Duodenal mucosa (tissue), 2 donors: Measurements from ENCODE around the gene NOS1AP.

Source experiments
- H3K27ac ChIP-seq: one replicate; pipeline ENCODE4 v1.7.0; 2013; ENCODE audit warnings: low read depth, low read length
- H3K27me3 ChIP-seq, 2 donors: one replicate each; pipeline ENCODE4 v1.7.0; 2013; ENCODE audit warnings: low read length in 2 of 2, control low read depth in 1 of 2; ENCODE audit not compliant: insufficient read depth in 2 of 2, control insufficient read depth in 1 of 2
- H3K36me3 ChIP-seq, 2 donors: one replicate each; pipeline ENCODE4 v1.7.0; 2013; ENCODE audit warnings: low read length in 2 of 2, control low read depth in 1 of 2; ENCODE audit not compliant: insufficient read depth in 2 of 2, control insufficient read depth in 1 of 2
- H3K4me1 ChIP-seq, 2 donors: one replicate each; pipeline ENCODE4 v1.7.0; 2013; ENCODE audit warnings: low read length in 2 of 2, control low read depth in 1 of 2; ENCODE audit not compliant: insufficient read depth in 2 of 2, control insufficient read depth in 1 of 2
- H3K4me3 ChIP-seq, 2 donors: one replicate each; pipeline ENCODE4 v1.7.0; 2013; ENCODE audit warnings: low read length in 2 of 2, low read depth in 1 of 2
- H3K9ac ChIP-seq, 2 donors: one replicate each; pipeline ENCODE4 v1.7.0; 2013; ENCODE audit warnings: low read length in 2 of 2, low read depth in 1 of 2
- H3K9me3 ChIP-seq, 2 donors: one replicate each; pipeline ENCODE4 v1.7.0; 2013; ENCODE audit warnings: low read length in 2 of 2, control low read depth in 1 of 2; ENCODE audit not compliant: control insufficient read depth in 1 of 2

Gene NOS1AP

GRCh38 chr1:162131400-162132321 is 62.2 kb downstream of the NOS1AP start:
- H3K27me3 ChIP-seq: no peaks in the 10 kb centered on the region
- H3K4me3 ChIP-seq: no peak overlapping the region
- H3K9me3 ChIP-seq: no peaks in the 10 kb centered on the region
- H3K27ac ChIP-seq: no peak overlapping the region
- H3K4me1 ChIP-seq: peaks cover 16 to 21% of the 10 kb centered on the region in 2 donors
- no peak overlapping the region for H3K9ac ChIP-seq
- no peaks in the 10 kb centered on the region for H3K36me3 ChIP-seq

- no peak overlapping the region for H3K9ac ChIP-seq
- peaks cover 16 to 27% of the 10 kb centered on the region in 2 donors for H3K4me1 ChIP-seq
- H3K9me3 ChIP-seq: no peaks in the 10 kb centered on the region
- no peak overlapping the region for H3K4me3 ChIP-seq
- H3K36me3 ChIP-seq: no peaks in the 10 kb centered on the region
- H3K27me3 ChIP-seq: no peaks in the 10 kb centered on the region
- no peak overlapping the region for H3K27ac ChIP-seq
These were observed 64.1 kb downstream of the NOS1AP start for GRCh38 chr1:162133566-162133965.

DNA sequence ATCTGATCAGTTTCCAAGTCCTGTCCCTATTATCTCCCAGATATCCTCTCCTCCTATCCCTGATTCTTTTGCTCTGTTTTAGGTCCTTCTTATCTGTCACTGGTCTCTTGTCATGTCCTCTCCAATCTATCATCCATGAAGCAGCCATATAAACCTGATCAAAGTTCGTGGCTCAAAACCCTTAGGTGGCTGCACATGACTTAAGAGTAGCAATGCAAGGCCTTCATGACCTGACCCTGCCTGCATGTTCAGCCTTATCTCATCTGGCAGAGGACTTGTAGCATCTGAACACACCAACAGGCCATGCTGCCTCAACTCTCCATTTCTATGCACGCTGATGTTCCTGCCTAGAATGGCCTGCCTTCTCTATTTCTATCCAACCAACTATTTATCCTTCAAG is 65.2 kb downstream of the NOS1AP start:
- no peak overlapping the region for H3K4me3 ChIP-seq
- no peaks in the 10 kb centered on the region for H3K9me3 ChIP-seq
- H3K9ac ChIP-seq: no peak overlapping the region
- H3K4me1 ChIP-seq: peaks cover 16 to 27% of the 10 kb centered on the region in 2 donors
- H3K36me3 ChIP-seq: no peaks in the 10 kb centered on the region
- no peak overlapping the region for H3K27ac ChIP-seq
- H3K27me3 ChIP-seq: no peaks in the 10 kb centered on the region

GRCh38 chr1:162135271-162135775 is 65.8 kb downstream of the NOS1AP start:
- Histone ChIP-seq H3K27me3 (no peaks in the 10 kb centered on the region), H3K36me3 (no peaks in the 10 kb centered on the region), H3K27ac (no peak overlapping the region), H3K4me1 (peaks cover 16 to 27% of the 10 kb centered on the region in 2 donors), H3K9ac (no peak overlapping the region), H3K9me3 (no peaks in the 10 kb centered on the region), H3K4me3 (no peak overlapping the region)

GRCh38 chr1:162136760-162137159 is 67.3 kb downstream of the NOS1AP start:
- Histone ChIP-seq H3K36me3 (no peaks in the 10 kb centered on the region), H3K9me3 (no peaks in the 10 kb centered on the region), H3K4me1 (peaks cover 10 to 17% of the 10 kb centered on the region in 2 donors), H3K4me3 (no peak overlapping the region), H3K9ac (no peak overlapping the region), H3K27me3 (no peaks in the 10 kb centered on the region), H3K27ac (no peak overlapping the region)

DNA sequence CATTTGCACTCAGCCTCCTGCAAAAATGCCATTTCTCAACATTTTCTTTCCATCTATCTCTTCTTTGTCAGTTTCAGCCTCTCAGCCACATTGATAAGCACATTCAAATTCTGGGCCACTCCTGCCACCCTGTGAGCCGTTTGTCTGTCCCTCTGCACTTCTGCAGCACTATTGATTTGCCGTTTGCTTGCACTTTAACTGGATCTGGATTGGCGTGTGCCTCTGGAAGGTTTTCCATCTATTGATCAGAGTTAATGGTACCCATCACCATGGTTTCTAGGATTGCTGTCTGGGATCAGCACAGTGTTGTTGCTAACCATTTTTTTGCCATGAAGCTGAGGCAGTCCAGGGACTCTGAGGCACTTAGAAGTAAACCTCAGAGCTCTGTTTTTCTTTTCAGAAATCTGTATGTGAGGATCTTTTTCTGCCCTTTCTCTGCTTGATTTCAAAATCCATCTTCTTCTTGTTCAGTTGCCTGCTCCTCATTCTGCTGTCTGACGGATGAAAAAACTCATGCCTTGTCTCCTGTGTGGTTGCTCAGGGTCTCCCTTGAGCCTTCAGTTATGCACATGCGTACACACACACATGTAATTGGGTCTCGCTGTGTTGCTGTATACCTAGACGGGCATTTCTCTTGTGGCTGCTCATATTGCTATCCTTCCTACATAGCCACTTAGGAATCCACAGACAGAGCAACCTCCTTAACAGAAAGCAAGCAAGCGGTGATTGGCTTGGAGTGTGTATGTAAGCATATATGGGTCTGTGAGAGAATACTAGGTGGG is 67.9 kb downstream of the NOS1AP start:
- no peak overlapping the region for H3K4me3 ChIP-seq
- H3K27me3 ChIP-seq: no peaks in the 10 kb centered on the region
- no peaks in the 10 kb centered on the region for H3K9me3 ChIP-seq
- no peaks in the 10 kb centered on the region for H3K36me3 ChIP-seq
- H3K9ac ChIP-seq: no peak overlapping the region
- H3K27ac ChIP-seq: no peak overlapping the region
- peaks cover 4 to 11% of the 10 kb centered on the region in 2 donors for H3K4me1 ChIP-seq

DNA sequence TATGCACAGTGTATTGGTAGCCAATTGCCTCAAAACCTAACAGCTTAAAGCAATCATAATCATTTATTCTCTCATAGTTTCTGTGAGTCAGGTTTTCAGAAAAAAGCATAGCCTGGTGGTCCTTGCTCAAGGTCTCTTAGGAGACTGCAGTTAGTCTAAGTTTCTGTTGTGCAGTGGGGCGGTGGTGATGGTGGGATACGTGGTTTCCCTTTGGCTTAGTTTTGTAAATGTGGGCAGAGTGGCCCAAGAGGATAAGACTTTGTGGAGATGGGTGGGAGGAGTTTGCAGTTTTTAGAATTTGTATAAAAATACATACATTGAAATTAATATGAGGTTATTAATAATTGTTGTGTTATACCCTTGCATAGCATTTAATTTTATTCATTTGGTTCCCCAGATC is 68.6 kb downstream of the NOS1AP start:
- H3K27me3 ChIP-seq: no peaks in the 10 kb centered on the region
- no peak overlapping the region for H3K9ac ChIP-seq
- H3K9me3 ChIP-seq: no peaks in the 10 kb centered on the region
- no peak overlapping the region for H3K27ac ChIP-seq
- H3K4me1 ChIP-seq: peaks cover 0 to 9% of the 10 kb centered on the region in 2 donors
- no peaks in the 10 kb centered on the region for H3K36me3 ChIP-seq
- H3K4me3 ChIP-seq: no peak overlapping the region

DNA sequence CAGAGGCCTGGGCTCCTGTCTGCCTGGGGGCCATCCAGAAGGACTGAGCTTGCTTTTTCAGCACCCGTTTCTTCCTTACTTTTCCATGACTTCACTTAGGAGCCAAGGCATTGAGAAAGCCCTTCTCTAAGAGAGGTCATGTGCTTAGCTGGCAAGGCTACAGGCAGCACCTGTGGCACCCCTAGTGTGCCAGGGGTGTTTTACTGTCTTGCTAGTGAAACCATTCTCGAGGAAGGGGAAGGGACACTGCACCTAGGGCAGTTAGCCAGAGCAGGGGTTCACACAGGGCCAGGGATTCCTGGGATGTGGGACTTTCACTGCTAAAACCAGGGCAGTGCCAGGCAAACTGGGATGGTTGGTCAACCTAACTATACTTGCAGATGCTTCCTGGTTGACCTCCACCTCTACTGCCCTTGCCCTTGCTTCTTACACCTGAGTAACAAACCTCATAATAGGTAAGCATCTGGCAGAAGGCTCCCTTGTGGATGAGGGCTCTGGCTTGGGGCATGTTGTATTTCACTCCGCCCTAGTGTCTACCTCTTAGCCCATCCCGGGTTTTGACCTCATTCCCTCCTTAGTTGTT is 69.2 kb downstream of the NOS1AP start:
- Histone ChIP-seq H3K27ac (no peak overlapping the region), H3K27me3 (no peaks in the 10 kb centered on the region), H3K9me3 (no peaks in the 10 kb centered on the region), H3K4me3 (no peak overlapping the region), H3K4me1 (peaks cover 0 to 9% of the 10 kb centered on the region in 2 donors), H3K9ac (no peak overlapping the region), H3K36me3 (no peaks in the 10 kb centered on the region)

GRCh38 chr1:162139211-162139610 is 69.7 kb downstream of the NOS1AP start:
- Histone ChIP-seq H3K4me1 (peaks cover 0 to 9% of the 10 kb centered on the region in 2 donors), H3K9ac (no peak overlapping the region), H3K36me3 (no peaks in the 10 kb centered on the region), H3K9me3 (no peaks in the 10 kb centered on the region), H3K27me3 (no peaks in the 10 kb centered on the region), H3K4me3 (no peak overlapping the region), H3K27ac (no peak overlapping the region)
